H9 (cell line): ENCODE measurements around the gene CNOT4. TPM values are rescaled to one million over a fixed set of nuclear protein-coding genes. Genes with fewer than 3 reads are reported as not detected.

Source experiments
- DNase-seq: peaks from one replicate; pipeline ENCODE4 v3.0.0-alpha.2; 2017
- H2AFZ ChIP-seq: one replicate; pipeline ENCODE4 v1.6.1; 2013; ENCODE audit warnings: mild to moderate bottlenecking, low read length, control low read depth, moderate library complexity
- H2AK5ac ChIP-seq: 2 replicates; pipeline ENCODE4 v1.6.1; 2013; ENCODE audit warnings: low read length, control low read depth, mixed read lengths; ENCODE audit not compliant: insufficient read length
- H2BK120ac ChIP-seq: one replicate; pipeline ENCODE4 v1.6.1; 2013; ENCODE audit warnings: low read depth, mild to moderate bottlenecking, low read length, control low read depth, inconsistent platforms; ENCODE audit not compliant: poor library complexity, severe bottlenecking
- H2BK12ac ChIP-seq: 2 replicates; pipeline ENCODE4 v1.6.1; 2013; ENCODE audit warnings: low read length, control low read depth, mixed read lengths, low read depth; ENCODE audit not compliant: insufficient read length
- H2BK15ac ChIP-seq: 2 replicates; pipeline ENCODE4 v1.6.1; 2013; ENCODE audit warnings: low read depth, low read length, control low read depth
- H2BK20ac ChIP-seq: one replicate; pipeline ENCODE4 v1.6.1; 2013; ENCODE audit warnings: low read depth, mild to moderate bottlenecking, low read length, control low read depth, inconsistent platforms; ENCODE audit not compliant: poor library complexity, severe bottlenecking
- H2BK5ac ChIP-seq: 2 replicates; pipeline ENCODE4 v1.6.1; 2013; ENCODE audit warnings: low read length, control low read depth, mixed read lengths; ENCODE audit not compliant: insufficient read length
- H3K14ac ChIP-seq: 2 replicates; pipeline ENCODE4 v1.6.1; 2013; ENCODE audit warnings: low read length, control low read depth; ENCODE audit not compliant: insufficient read depth
- H3K18ac ChIP-seq: 2 replicates; pipeline ENCODE4 v1.6.1; 2013; ENCODE audit warnings: low read depth, mild to moderate bottlenecking, mixed read lengths, low read length, control low read depth; ENCODE audit not compliant: insufficient read length
- H3K23ac ChIP-seq: 2 replicates; pipeline ENCODE4 v1.6.1; 2013; ENCODE audit warnings: low read length, control low read depth, mixed read lengths, low read depth; ENCODE audit not compliant: insufficient read length
- H3K23me2 ChIP-seq: 2 replicates; pipeline ENCODE4 v1.6.1; 2013; ENCODE audit warnings: low read depth, mild to moderate bottlenecking, mixed read lengths, low read length, control low read depth; ENCODE audit not compliant: insufficient read length, poor library complexity, severe bottlenecking
- H3K27ac ChIP-seq: 2 replicates; pipeline ENCODE4 v1.5.1; 2013; ENCODE audit warnings: low read length, control low read depth, mixed read lengths, low read depth; ENCODE audit not compliant: insufficient read length
- H3K27me3 ChIP-seq: 2 replicates; pipeline ENCODE4 v1.6.1; 2013; ENCODE audit warnings: low read length, control low read depth, inconsistent platforms; ENCODE audit not compliant: insufficient read depth
- H3K4ac ChIP-seq: 2 replicates; pipeline ENCODE4 v1.6.1; 2013; ENCODE audit warnings: low read depth, mild to moderate bottlenecking, control low read depth, inconsistent platforms, low read length, moderate library complexity
- H3K4me1 ChIP-seq: 2 replicates; pipeline ENCODE4 v1.6.1; 2013; ENCODE audit warnings: low read length, control low read depth, inconsistent platforms; ENCODE audit not compliant: insufficient read depth
- H3K4me2 ChIP-seq: 2 replicates; pipeline ENCODE4 v1.6.1; 2013; ENCODE audit warnings: low read length, control low read depth, mixed read lengths; ENCODE audit not compliant: insufficient read length, insufficient read depth
- H3K56ac ChIP-seq: 2 replicates; pipeline ENCODE4 v1.6.1; 2013; ENCODE audit warnings: low read depth, mild to moderate bottlenecking, mixed read lengths, low read length, control low read depth; ENCODE audit not compliant: insufficient read length
- H3K79me1 ChIP-seq: 2 replicates; pipeline ENCODE4 v1.6.1; 2013; ENCODE audit warnings: low read depth, mild to moderate bottlenecking, moderate library complexity, low read length, control low read depth, inconsistent platforms; ENCODE audit not compliant: insufficient read depth, poor library complexity, severe bottlenecking
- H3K79me2 ChIP-seq: 2 replicates; pipeline ENCODE4 v1.6.1; 2013; ENCODE audit warnings: low read length, control low read depth, inconsistent platforms; ENCODE audit not compliant: insufficient read depth
- H3K9ac ChIP-seq: 2 replicates; pipeline ENCODE4 v1.6.1; 2013; ENCODE audit warnings: low read length, control low read depth, mixed read lengths; ENCODE audit not compliant: insufficient read length; ENCODE audit errors: extremely low read depth
- H3K9me3 ChIP-seq: one replicate; pipeline ENCODE4 v1.6.1; 2013; ENCODE audit warnings: low read depth, low read length, inconsistent platforms; ENCODE audit not compliant: control insufficient read depth
- H3T11ph ChIP-seq: one replicate; pipeline ENCODE4 v1.6.1; 2013; ENCODE audit warnings: mild to moderate bottlenecking, low read length, control low read depth, inconsistent platforms
- H4K20me1 ChIP-seq: one replicate; pipeline ENCODE4 v1.6.1; 2013; ENCODE audit not compliant: control insufficient read depth, insufficient read length, insufficient read depth
- H4K5ac ChIP-seq: 2 replicates; pipeline ENCODE4 v1.6.1; 2013; ENCODE audit warnings: low read depth, mild to moderate bottlenecking, mixed read lengths, low read length, control low read depth; ENCODE audit not compliant: insufficient read length
- H4K8ac ChIP-seq: replicated peaks from 2 replicates; pipeline ENCODE4 v1.6.1; 2013; ENCODE audit warnings: low read length, control low read depth, mixed read lengths, low read depth; ENCODE audit not compliant: insufficient read length
- H4K91ac ChIP-seq: 2 replicates; pipeline ENCODE4 v1.6.1; 2013; ENCODE audit warnings: low read depth, mild to moderate bottlenecking, moderate library complexity, mixed read lengths, low read length, control low read depth; ENCODE audit not compliant: insufficient read length
- H3K27ac Mint-ChIP-seq, 3 experiments: 2 replicates in 2 of 3; 3 replicates in 1 of 3; pipeline ENCODE4 v1.8.0; 2020 to 2021; ENCODE audit warnings: mixed read lengths in 3 of 3, mild to moderate bottlenecking in 1 of 3, moderate library complexity in 1 of 3
- H3K27me3 Mint-ChIP-seq: 2 replicates; pipeline ENCODE4 v1.8.0; 2021; ENCODE audit warnings: low read depth, mild to moderate bottlenecking, moderate library complexity, mixed read lengths
- H3K36me3 Mint-ChIP-seq, 3 experiments: 2 replicates in 2 of 3; 3 replicates in 1 of 3; pipeline ENCODE4 v1.8.0; 2020 to 2021; ENCODE audit warnings: low read depth in 3 of 3, mixed read lengths in 3 of 3; ENCODE audit not compliant: insufficient read depth in 1 of 3
- H3K4me1 Mint-ChIP-seq, 2 experiments: 2 replicates each; pipeline ENCODE4 v1.8.0; 2020; ENCODE audit warnings: mixed read lengths in 2 of 2
- H3K4me3 Mint-ChIP-seq, 2 experiments: 2 replicates in 1 of 2; 3 replicates in 1 of 2; pipeline ENCODE4 v1.8.0; 2020 to 2021; ENCODE audit warnings: mild to moderate bottlenecking in 2 of 2, mixed read lengths in 2 of 2, moderate library complexity in 1 of 2
- H3K9me3 Mint-ChIP-seq, 2 experiments: 2 replicates in 1 of 2; 3 replicates in 1 of 2; pipeline ENCODE4 v1.8.0; 2020; ENCODE audit warnings: mild to moderate bottlenecking in 2 of 2, mixed read lengths in 2 of 2, moderate library complexity in 1 of 2
- WGBS: extraction: QIAGEN DNeasy Blood & Tissue Kit; methylation state at CpG from one replicate; pipeline ENCODE4 v1.1.7; 2013; ENCODE audit warnings: missing lambda C conversion rate, low lambda C conversion rate, mixed read lengths; ENCODE audit not compliant: insufficient read length; ENCODE audit errors: extremely low coverage; 5-methylcytosine and 5-hydroxymethylcytosine counted together
- total RNA-seq: library from RNA; stranded (reverse); gene quantifications from 2 replicates; pipeline ENCODE4 v1.2.1, GENCODE V29; 2021
- TF ChIP-seq, protein P1 (sequence below): fragments of 200-600 bp; sonication (generic); conservative IDR thresholded peaks from 3 replicates; pipeline ENCODE4 v1.8.0; 2021; ENCODE audit warnings: antibody characterized with exemption, mild to moderate bottlenecking

CNOT4 gene
- total RNA-seq, 1 experiment from 2014 or later: 27.4 TPM

DNA sequence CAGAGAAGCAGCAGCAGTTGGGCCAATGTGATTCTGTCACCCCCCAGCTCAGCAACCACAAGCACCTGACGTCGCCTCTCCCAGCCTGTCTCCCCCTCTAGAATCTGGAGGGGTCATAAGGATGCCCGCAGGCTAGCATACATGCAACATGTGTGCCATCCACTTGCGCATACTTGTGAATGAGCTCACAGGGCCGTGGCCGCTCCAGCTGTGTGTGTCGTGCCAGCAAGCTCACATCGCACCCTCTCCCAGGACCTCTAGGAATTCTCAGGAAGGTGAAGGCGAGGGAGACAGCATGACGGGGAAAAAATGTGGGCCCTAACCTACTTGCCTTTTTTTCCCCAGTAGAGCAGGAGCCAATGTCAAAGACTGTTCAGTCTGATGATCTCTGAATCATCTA is 195.9 kb downstream of the CNOT4 start:
- H3K56ac ChIP-seq: no peak overlapping the region
- H4K20me1 ChIP-seq: no peaks in the 10 kb centered on the region
- H3K27me3 ChIP-seq: no peaks in the 10 kb centered on the region
- no peak overlapping the region for H3K14ac ChIP-seq
- no peak overlapping the region for H2AK5ac ChIP-seq
- H3K27ac ChIP-seq: no peak overlapping the region
- H2BK20ac ChIP-seq: no peak overlapping the region
- H2BK12ac ChIP-seq: no peak overlapping the region
- no CpG with 5 or more reads among the region's 10 CpGs for WGBS
- H2BK5ac ChIP-seq: no peak overlapping the region
- H4K5ac ChIP-seq: no peak overlapping the region
- H2BK15ac ChIP-seq: no peak overlapping the region
- TF ChIP-seq, protein P1, sequence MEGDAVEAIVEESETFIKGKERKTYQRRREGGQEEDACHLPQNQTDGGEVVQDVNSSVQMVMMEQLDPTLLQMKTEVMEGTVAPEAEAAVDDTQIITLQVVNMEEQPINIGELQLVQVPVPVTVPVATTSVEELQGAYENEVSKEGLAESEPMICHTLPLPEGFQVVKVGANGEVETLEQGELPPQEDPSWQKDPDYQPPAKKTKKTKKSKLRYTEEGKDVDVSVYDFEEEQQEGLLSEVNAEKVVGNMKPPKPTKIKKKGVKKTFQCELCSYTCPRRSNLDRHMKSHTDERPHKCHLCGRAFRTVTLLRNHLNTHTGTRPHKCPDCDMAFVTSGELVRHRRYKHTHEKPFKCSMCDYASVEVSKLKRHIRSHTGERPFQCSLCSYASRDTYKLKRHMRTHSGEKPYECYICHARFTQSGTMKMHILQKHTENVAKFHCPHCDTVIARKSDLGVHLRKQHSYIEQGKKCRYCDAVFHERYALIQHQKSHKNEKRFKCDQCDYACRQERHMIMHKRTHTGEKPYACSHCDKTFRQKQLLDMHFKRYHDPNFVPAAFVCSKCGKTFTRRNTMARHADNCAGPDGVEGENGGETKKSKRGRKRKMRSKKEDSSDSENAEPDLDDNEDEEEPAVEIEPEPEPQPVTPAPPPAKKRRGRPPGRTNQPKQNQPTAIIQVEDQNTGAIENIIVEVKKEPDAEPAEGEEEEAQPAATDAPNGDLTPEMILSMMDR: no peak
- no peak overlapping the region for H3K23ac ChIP-seq
- H3K9me3 Mint-ChIP-seq: no peaks in the 10 kb centered on the region
- no peaks in the 10 kb centered on the region for H3K36me3 Mint-ChIP-seq
- no peaks in the 10 kb centered on the region for H3K23me2 ChIP-seq
- H3K4me3 Mint-ChIP-seq: no peak overlapping the region
- H3K4me2 ChIP-seq: no peak overlapping the region
- peaks cover 1% of the 10 kb centered on the region for H3K27me3 Mint-ChIP-seq
- H3T11ph ChIP-seq: no peak overlapping the region
- no peak overlapping the region for H3K18ac ChIP-seq
- DNase-seq: peak; percentile 18
- no peak overlapping the region for H4K91ac ChIP-seq
- H3K4ac ChIP-seq: no peak overlapping the region
- H4K8ac ChIP-seq: no peak overlapping the region
- peaks cover 0 to 4% of the 10 kb centered on the region in 2 experiments; a peak in 3 of 4 replicates for H3K4me1 Mint-ChIP-seq
- no peak overlapping the region for H2AFZ ChIP-seq
- no peaks in the 10 kb centered on the region for H3K4me1 ChIP-seq
- H3K9me3 ChIP-seq: no peaks in the 10 kb centered on the region
- no peak overlapping the region for H2BK120ac ChIP-seq
- H3K27ac Mint-ChIP-seq: no peak overlapping the region
- no peaks in the 10 kb centered on the region for H3K79me1 ChIP-seq
- H3K79me2 ChIP-seq: no peaks in the 10 kb centered on the region
- H3K9ac ChIP-seq: no peak overlapping the region

Other genes starting within 250 kb of the CNOT4 start
- gene NUP205, start 47.8 kb upstream of the CNOT4 start, total RNA-seq: 148 and 158 TPM in 2 replicates
- gene STMP1, start 152.4 kb upstream of the CNOT4 start, total RNA-seq: 38.4 and 39.6 TPM in 2 replicates
- 2.0 and 3.5 TPM in 2 replicates for gene SLC13A4, start 218.1 kb upstream of the CNOT4 start, total RNA-seq
- gene FAM180A, start 238.7 kb upstream of the CNOT4 start, total RNA-seq: not detected in 2 replicates